Right hindlimb (tissue), 1 donor: Measurements from ENCODE around the gene GLYR1.

Experiments used
- DNase-seq: peaks from one replicate; pipeline ENCODE4 v3.0.0-alpha.2; 2018

The GLYR1 gene

GRCh38 chr16:4846503-4846900, 586 bp downstream of the GLYR1 start:
- DNase-seq = peak; percentile 46

GRCh38 chr16:4840984-4841383, 6.1 kb downstream of the GLYR1 start:
- no peak for DNase-seq

- DNase-seq = no peak
Observed at GRCh38 chr16:4839942-4840341, 7.1 kb downstream of the GLYR1 start.

- DNase-seq = no peak
Observed at GRCh38 chr16:4837733-4838501, 9.2 kb downstream of the GLYR1 start.

GRCh38 chr16:4836727-4837126, 10.4 kb downstream of the GLYR1 start:
- DNase-seq = no peak

GRCh38 chr16:4833584-4833983, 13.5 kb downstream of the GLYR1 start:
- DNase-seq = no peak

GRCh38 chr16:4832698-4833343, 14.3 kb downstream of the GLYR1 start:
- DNase-seq = no peak

GRCh38 chr16:4831616-4832015, 15.5 kb downstream of the GLYR1 start:
- DNase-seq = no peak

- DNase-seq = no peak
Observed at GRCh38 chr16:4830408-4830807, 16.7 kb downstream of the GLYR1 start.

GRCh38 chr16:4828567-4829321, 18.3 kb downstream of the GLYR1 start:
- no peak for DNase-seq

GRCh38 chr16:4826980-4827379, 20.1 kb downstream of the GLYR1 start:
- no peak for DNase-seq

- DNase-seq = no peak
Observed at GRCh38 chr16:4826526-4826925, 20.6 kb downstream of the GLYR1 start.

- no peak for DNase-seq
Observed at GRCh38 chr16:4825196-4825595, 21.9 kb downstream of the GLYR1 start.

GRCh38 chr16:4820652-4821051, 26.4 kb downstream of the GLYR1 start:
- no peak for DNase-seq

- DNase-seq = no peak
Observed at GRCh38 chr16:4814542-4815173, 32.4 kb downstream of the GLYR1 start.

GRCh38 chr16:4814046-4814445, 33.0 kb downstream of the GLYR1 start:
- no peak for DNase-seq

- DNase-seq = no peak
Observed at GRCh38 chr16:4813251-4814003, 33.7 kb downstream of the GLYR1 start.

- no peak for DNase-seq
Observed at GRCh38 chr16:4811773-4812172, 35.3 kb downstream of the GLYR1 start.

- no peak for DNase-seq
Observed at GRCh38 chr16:4811242-4811641, 35.8 kb downstream of the GLYR1 start.

GRCh38 chr16:4806280-4806679, 40.8 kb downstream of the GLYR1 start:
- no peak for DNase-seq

GRCh38 chr16:4805231-4805630, 41.9 kb downstream of the GLYR1 start:
- DNase-seq = no peak

GRCh38 chr16:4803898-4804762, 43.0 kb downstream of the GLYR1 start:
- DNase-seq = no peak
